HEK293T (cell line): ENCODE measurements around the gene USP22.

ENCODE experiments used
- BHLHE40 ChIP-seq: fragments of 450-650 bp; IDR thresholded peaks from 2 replicates; pipeline ENCODE4 v1.6.1; 2016; ENCODE audit warnings: mild to moderate bottlenecking, moderate library complexity, borderline replicate concordance
- ELF4 ChIP-seq: fragments of 450-650 bp; IDR thresholded peaks from 2 replicates; pipeline ENCODE4 v1.6.1; 2017; ENCODE audit warnings: antibody characterized with exemption
- HDGF ChIP-seq: fragments of 450-650 bp; IDR thresholded peaks from 2 replicates; pipeline ENCODE4 v1.6.1; 2017; ENCODE audit warnings: antibody characterized with exemption, borderline replicate concordance
- SUZ12 ChIP-seq: fragments of 450-650 bp; IDR thresholded peaks from 2 replicates; pipeline ENCODE4 v1.6.1; 2016; ENCODE audit warnings: mild to moderate bottlenecking
- ZNF384 ChIP-seq: fragments of 450-650 bp; IDR thresholded peaks from 2 replicates; pipeline ENCODE4 v1.6.1; 2016

- TF ChIP-seq HDGF (no peak), ELF4 (no peak), ZNF384 (no peak), SUZ12 (no peak), BHLHE40 (no peak)
Measured at GRCh38 chr17:20967776-20968175, 75.0 kb downstream of the USP22 start.
